HepG2 (cell line): ENCODE results near the gene DZANK1. TPM values are rescaled to one million over a fixed set of nuclear protein-coding genes. Genes with fewer than 3 reads are reported as not detected.

Experiments used
- ATAC-seq: fragments of 200-7000 bp; cut with Tn5 transposase; 3 replicates; pipeline ENCODE4 v1.9.1; 2020; ENCODE audit warnings: mild to moderate bottlenecking, moderate library complexity
- BruUV-seq: library from RNA; stranded (reverse); fragments of 400-500 nt; replicated peaks from 2 replicates; lab custom pipeline; 2021; lab: Mats Ljungman, UMichigan
- CTCF ChIA-PET: fragments of 300-600 bp; formaldehyde crosslinking; extraction: SDS; loops from one replicate; lab custom pipeline; 2021; ENCODE audit warnings: low total read pairs, inconsistent platforms, low intra/inter-chr PET ratio; lab: Yijun Ruan, JAX
- POLR2A ChIA-PET: fragments of 350-600 bp; sonication (Branson Sonifier 250); formaldehyde crosslinking; loops from one replicate; lab custom pipeline; 2020; ENCODE audit warnings: antibody characterized with exemption, inconsistent platforms; lab: Yijun Ruan, JAX
- DNase-seq: peaks from one replicate; pipeline ENCODE4 v3.0.0-alpha.2; 2015; ENCODE audit warnings: low spot score
- FAIRE-seq: peaks from 3 replicates; lab custom pipeline; 2011; peaks lifted over from hg19 to GRCh38; lab: Jason Lieb, UNC
- H2AFZ ChIP-seq: one replicate; pipeline ENCODE4 v1.6.1; 2011; ENCODE audit warnings: low read length, inconsistent platforms
- H3K27ac ChIP-seq: fragments of 300-600 bp; 3 replicates; pipeline ENCODE4 v1.8.0; 2011; ENCODE audit warnings: mixed run types, mild to moderate bottlenecking, mixed read lengths, low read length, inconsistent platforms; ENCODE audit not compliant: insufficient read depth; ENCODE audit errors: extremely low read length
- H3K27me3 ChIP-seq, 2 experiments: fragments of 200-600 bp in 1 of 2; 2 replicates in 1 of 2; 3 replicates in 1 of 2; pipeline versions ENCODE4 v1.6.0 to v1.8.0; 2011; ENCODE audit warnings: low read length in 2 of 2, mild to moderate bottlenecking in 2 of 2, moderate library complexity in 2 of 2, inconsistent platforms in 1 of 2; ENCODE audit not compliant: insufficient read depth in 2 of 2, control insufficient read depth in 1 of 2
- H3K36me3 ChIP-seq, 2 experiments: fragments of 200-600 bp in 1 of 2; replicated peaks in 1 of 2; 2 replicates in 1 of 2; 3 replicates in 1 of 2; pipeline versions ENCODE4 v1.5.1 to v1.8.0; 2011; ENCODE audit warnings: low read length in 2 of 2, inconsistent platforms in 1 of 2; ENCODE audit not compliant: insufficient read depth in 2 of 2, control insufficient read depth in 1 of 2
- H3K4me1 ChIP-seq: 2 replicates; pipeline ENCODE4 v1.5.1; 2012; ENCODE audit warnings: low read length, inconsistent platforms; ENCODE audit not compliant: insufficient read depth
- H3K4me2 ChIP-seq: 2 replicates; pipeline ENCODE4 v1.6.0; 2011; ENCODE audit warnings: low read depth, low read length, inconsistent platforms
- H3K4me3 ChIP-seq, 3 experiments: fragments of 200-600 bp in 1 of 3; sonication (generic), shearing (Covaris generic) in 1 of 3; replicated peaks in 1 of 3; 2 replicates each; pipeline ENCODE4 v1.5.1; 2011 to 2016; ENCODE audit warnings: low read length in 3 of 3, inconsistent platforms in 2 of 3, low read depth in 2 of 3, mild to moderate bottlenecking in 2 of 3, control low read depth in 1 of 3, mixed read lengths in 1 of 3; ENCODE audit not compliant: insufficient read depth in 1 of 3
- H3K79me2 ChIP-seq: one replicate; pipeline ENCODE4 v1.6.1; 2011; ENCODE audit warnings: low read length, inconsistent platforms; ENCODE audit not compliant: insufficient read depth
- H3K9ac ChIP-seq: 2 replicates; pipeline ENCODE4 v1.6.0; 2011; ENCODE audit warnings: mild to moderate bottlenecking, low read depth, low read length, inconsistent platforms; ENCODE audit not compliant: insufficient read depth
- H3K9me3 ChIP-seq: 2 replicates; pipeline ENCODE4 v1.5.1; 2012; ENCODE audit warnings: mild to moderate bottlenecking, low read length
- H4K20me1 ChIP-seq: 2 replicates; pipeline ENCODE4 v1.6.0; 2011; ENCODE audit warnings: inconsistent platforms, mild to moderate bottlenecking, low read length, moderate library complexity; ENCODE audit not compliant: insufficient read depth
- AHR ChIP-seq: IDR thresholded peaks from 2 replicates; pipeline ENCODE4 v1.6.1; 2018; ENCODE audit warnings: missing genetic modification reagents, missing compliant biosample characterization
- FOXO1 ChIP-seq: sonication (generic); formaldehyde crosslinking; IDR thresholded peaks from 2 replicates; pipeline ENCODE4 v1.4.0; 2020; ENCODE audit warnings: missing genetic modification reagents
- GTF3A ChIP-seq: sonication (generic); formaldehyde crosslinking; conservative IDR thresholded peaks from 2 replicates; pipeline ENCODE4 v1.4.0; 2020; ENCODE audit warnings: mild to moderate bottlenecking, missing genetic modification reagents
- KAT8 ChIP-seq: IDR thresholded peaks from 2 replicates; pipeline ENCODE4 v1.6.1; 2016; ENCODE audit warnings: missing genetic modification reagents, missing compliant biosample characterization
- MLLT10 ChIP-seq: sonication (generic); formaldehyde crosslinking; IDR thresholded peaks from 2 replicates; pipeline ENCODE4 v1.4.0; 2020; ENCODE audit warnings: missing genetic modification reagents
- NONO ChIP-seq, 2 experiments: fragments of 450-650 bp in 1 of 2; sonication (generic) in 1 of 2; formaldehyde crosslinking in 1 of 2; IDR thresholded peaks in 1 of 2; conservative IDR thresholded peaks in 1 of 2; 2 replicates each; pipeline versions ENCODE4 v1.6.1 to v1.8.0; 2017 to 2022; ENCODE audit warnings: mild to moderate bottlenecking in 1 of 2, missing genetic modification reagents in 1 of 2, moderate library complexity in 1 of 2
- PAWR ChIP-seq: sonication (generic); formaldehyde crosslinking; IDR thresholded peaks from 2 replicates; pipeline ENCODE4 v1.4.0; 2020; ENCODE audit warnings: missing genetic modification reagents, mild to moderate bottlenecking, borderline replicate concordance
- SMARCE1 ChIP-seq: fragments of 450-650 bp; IDR thresholded peaks from 2 replicates; pipeline ENCODE4 v1.6.1; 2017; ENCODE audit warnings: borderline replicate concordance
- TAF15 ChIP-seq: fragments of 200-400 bp; formaldehyde crosslinking; IDR thresholded peaks from one replicate; pipeline ENCODE4 v1.6.1; 2018; ENCODE audit warnings: mild to moderate bottlenecking, low read depth, low read length; ENCODE audit not compliant: poor library complexity, severe bottlenecking
- ZNF33A ChIP-seq: sonication (generic); formaldehyde crosslinking; IDR thresholded peaks from 2 replicates; pipeline ENCODE4 v1.5.1; 2020; ENCODE audit warnings: missing genetic modification reagents, mild to moderate bottlenecking, moderate library complexity, borderline replicate concordance
- ZNF75D ChIP-seq: sonication (generic); formaldehyde crosslinking; IDR thresholded peaks from 2 replicates; pipeline ENCODE4 v1.8.1; 2023; ENCODE audit warnings: missing genetic modification reagents, mild to moderate bottlenecking, borderline replicate concordance
- ZNF781 ChIP-seq: sonication (generic); formaldehyde crosslinking; IDR thresholded peaks from 2 replicates; pipeline ENCODE4 v1.5.1; 2020; ENCODE audit warnings: borderline replicate concordance, mild to moderate bottlenecking, missing genetic modification reagents; ENCODE audit errors: not compliant biosample characterization
- ZSCAN9 ChIP-seq: IDR thresholded peaks from 2 replicates; pipeline ENCODE4 v1.6.1; 2016; ENCODE audit warnings: borderline replicate concordance
- WGBS: methylation state at CpG from one replicate; pipeline ENCODE4 v1.1.6; 2017; ENCODE audit warnings: low lambda C conversion rate; 5-methylcytosine and 5-hydroxymethylcytosine counted together
- in situ Hi-C: cut with HindIII; loops from 2 replicates; pipeline ENCODE4 v1.10.0; 2017; ENCODE audit warnings: low pct_unique_long_range_greater_than_20kb; ENCODE audit not compliant: extremely low pct_ligation_motif_present
- intact Hi-C: fragments of 100-400 bp; cut with micrococcal nuclease; formaldehyde crosslinking; loops from one replicate; pipeline ENCODE4 v1.10.0; 2022; ENCODE audit not compliant: unreplicated experiment
- polyA plus RNA-seq, 8 experiments: library from polyadenylated mRNA; depleted of rRNA in 3 of 8; stranded (reverse) in 7 of 8; unstranded in 1 of 8; fragments of >200 nt; fragmentation: Illumina TruSeq in 4 of 8; extraction: Trizol in 4 of 8; gene quantifications; 2 replicates each; pipeline versions ENCODE4 v1.2.1 to v1.2.3, GENCODE V29; 2011 to 2016; ENCODE audit warnings: low read depth in 4 of 8, missing spikeins in 1 of 8, mixed read lengths in 1 of 8; ENCODE audit not compliant: insufficient read depth in 1 of 8
- total RNA-seq, 5 experiments: library from RNA; depleted of rRNA; stranded (reverse); fragments of >200 nt; fragmentation: Illumina TruSeq; extraction: Trizol; gene quantifications; 2 replicates each; pipeline ENCODE4 v1.2.3, GENCODE V29; 2016; ENCODE audit warnings: low read depth in 1 of 5
- TF ChIP-seq, protein P1 (sequence below): IDR thresholded peaks from 2 replicates; pipeline ENCODE4 v1.6.1; 2016; ENCODE audit warnings: low read depth, missing genetic modification reagents, missing compliant biosample characterization
- TF ChIP-seq, protein P2 (sequence below): sonication (generic); formaldehyde crosslinking; IDR thresholded peaks from 2 replicates; pipeline ENCODE4 v1.5.0; 2020; ENCODE audit warnings: missing genetic modification reagents

DZANK1 gene
- total and polyA plus RNA-seq, 2 of the 13 experiments (the other 11 are each of a cell fraction or from before 2014, with no cell fraction given): 1.6 to 3.2 TPM

DNA sequence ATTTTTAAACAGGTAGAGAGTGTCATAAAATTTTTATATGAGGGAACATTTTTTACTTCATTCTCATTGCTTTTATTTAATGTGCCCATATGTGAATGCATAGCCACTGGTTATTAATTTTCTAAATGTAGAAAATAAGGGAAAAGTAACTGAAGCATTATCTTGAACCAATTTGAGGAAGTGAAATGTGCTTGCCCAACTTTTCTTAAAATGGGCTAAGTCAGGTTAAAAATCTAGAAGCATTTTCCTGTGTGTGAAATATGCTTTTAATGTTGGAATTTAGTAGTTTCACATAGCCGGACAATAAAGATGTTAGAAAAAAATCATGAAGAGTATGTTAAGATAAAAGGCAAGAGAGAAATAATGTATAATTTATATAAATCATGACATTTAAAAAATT is 44.7 kb upstream of the DZANK1 start (continued):
- TF ChIP-seq AHR (CRISPR knock-in tag): no peak
- no peak for TF ChIP-seq SMARCE1
- TF ChIP-seq MLLT10 (CRISPR knock-in tag): no peak
- no peak for TF ChIP-seq FOXO1 (CRISPR knock-in tag)
- TF ChIP-seq TAF15: no peak
- TF ChIP-seq PAWR (CRISPR knock-in tag): no peak
- no peak for TF ChIP-seq GTF3A (CRISPR knock-in tag)
- no peak for TF ChIP-seq ZNF781 (CRISPR knock-in tag)

DNA sequence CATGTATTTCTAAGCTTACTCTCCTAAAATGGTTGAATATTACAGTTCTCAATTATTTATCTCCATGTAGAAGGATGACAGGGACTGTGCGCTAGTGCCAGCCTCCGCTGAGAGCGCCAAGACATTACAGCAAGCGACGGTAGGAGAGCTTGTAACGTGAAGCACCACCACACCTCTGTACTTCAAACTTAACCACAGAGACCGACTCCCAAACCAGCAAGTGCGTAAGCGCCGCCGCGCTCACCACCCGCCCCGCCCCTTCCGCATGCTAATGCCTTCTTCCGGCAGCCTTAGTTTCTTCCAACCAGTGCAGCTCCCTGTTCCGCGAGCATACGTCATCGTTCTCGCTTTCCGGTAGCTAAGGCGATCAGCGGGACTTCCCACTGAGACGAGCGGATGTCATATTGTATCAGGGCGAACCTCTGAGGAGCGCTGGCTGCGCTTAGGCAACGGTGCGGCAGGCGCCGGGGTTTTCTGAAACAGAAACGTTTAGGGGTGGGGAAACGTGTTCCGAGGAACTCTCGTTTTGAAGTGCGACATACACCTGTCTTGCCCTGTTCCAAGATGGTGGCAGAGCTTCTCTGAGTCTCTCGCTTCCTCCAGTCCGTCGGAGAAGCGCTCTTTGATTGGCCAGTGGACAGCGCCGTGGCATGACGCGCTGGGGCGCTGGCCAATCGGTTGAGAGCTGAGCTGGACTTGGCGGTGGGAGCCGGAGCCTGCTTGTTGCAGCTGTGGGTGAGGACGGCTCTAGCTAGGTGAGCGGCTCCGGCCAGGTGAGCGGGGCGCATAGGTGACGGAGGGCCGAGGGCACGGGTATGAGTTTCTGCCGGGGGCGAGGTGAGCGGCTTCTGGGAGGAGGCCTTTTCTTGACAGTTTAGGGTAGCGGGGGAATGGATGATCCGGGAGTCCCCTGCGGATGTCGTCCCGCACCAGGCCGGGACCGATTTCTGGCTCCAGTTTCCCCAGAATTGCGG is 40.7 kb upstream of the DZANK1 start, which contains the start of gene SEC23B:
Gene SEC23B, plus strand, starts transcription at position 723 of the 974 bp plus-strand sequence. CDS start 2,896 bp downstream, outside the sequence.
- WGBS: 1% methylated on average over 67 of the region's 69 CpGs
- no peaks in the 10 kb centered on the region for H4K20me1 ChIP-seq
- peak within 1 kb of the TSS; percentile 92 for H2AFZ ChIP-seq
- peak; percentile 99 for DNase-seq
- H3K36me3 ChIP-seq: peaks cover 5 to 17% of the 10 kb centered on the region in 2 experiments
- peak within 1 kb of the TSS; percentile 95 for H3K27ac ChIP-seq
- in situ Hi-C loops: no loop called here
- peak within 1 kb of the TSS; percentile 76 to 88 (median 87) for H3K4me3 ChIP-seq
- peaks cover 44% of the 10 kb centered on the region for H3K4me1 ChIP-seq
- peak; percentile 98 for ATAC-seq
- intact Hi-C loops: loop anchor here (1.0 to 5.0 kb wide), 7 partner anchors 10 to 219 kb away; partner anchors contain the start of genes DZANK1, POLR3F, RBBP9 and SMIM26
- no peaks in the 10 kb centered on the region; a peak in 1 of 5 replicates for H3K27me3 ChIP-seq
- H3K9me3 ChIP-seq: no peaks in the 10 kb centered on the region
- peaks cover 17% of the 10 kb centered on the region for H3K79me2 ChIP-seq
- CTCF ChIA-PET: no interaction called here
- FAIRE-seq: peak; percentile 93
- POLR2A ChIA-PET: interaction anchor here (0.6 to 4.8 kb wide), 42 partner anchors 8 to 938 kb away, joined by 3 to 215 read pairs (median 4); partner anchors contain the start of genes DSTN, DTD1, DZANK1 and KAT14
- peak within 1 kb of the TSS; percentile 96 for H3K4me2 ChIP-seq
- peak within 1 kb of the TSS; percentile 95 for H3K9ac ChIP-seq
- TSS peak; percentile 97 for BruUV-seq
- TF ChIP-seq, protein P1, sequence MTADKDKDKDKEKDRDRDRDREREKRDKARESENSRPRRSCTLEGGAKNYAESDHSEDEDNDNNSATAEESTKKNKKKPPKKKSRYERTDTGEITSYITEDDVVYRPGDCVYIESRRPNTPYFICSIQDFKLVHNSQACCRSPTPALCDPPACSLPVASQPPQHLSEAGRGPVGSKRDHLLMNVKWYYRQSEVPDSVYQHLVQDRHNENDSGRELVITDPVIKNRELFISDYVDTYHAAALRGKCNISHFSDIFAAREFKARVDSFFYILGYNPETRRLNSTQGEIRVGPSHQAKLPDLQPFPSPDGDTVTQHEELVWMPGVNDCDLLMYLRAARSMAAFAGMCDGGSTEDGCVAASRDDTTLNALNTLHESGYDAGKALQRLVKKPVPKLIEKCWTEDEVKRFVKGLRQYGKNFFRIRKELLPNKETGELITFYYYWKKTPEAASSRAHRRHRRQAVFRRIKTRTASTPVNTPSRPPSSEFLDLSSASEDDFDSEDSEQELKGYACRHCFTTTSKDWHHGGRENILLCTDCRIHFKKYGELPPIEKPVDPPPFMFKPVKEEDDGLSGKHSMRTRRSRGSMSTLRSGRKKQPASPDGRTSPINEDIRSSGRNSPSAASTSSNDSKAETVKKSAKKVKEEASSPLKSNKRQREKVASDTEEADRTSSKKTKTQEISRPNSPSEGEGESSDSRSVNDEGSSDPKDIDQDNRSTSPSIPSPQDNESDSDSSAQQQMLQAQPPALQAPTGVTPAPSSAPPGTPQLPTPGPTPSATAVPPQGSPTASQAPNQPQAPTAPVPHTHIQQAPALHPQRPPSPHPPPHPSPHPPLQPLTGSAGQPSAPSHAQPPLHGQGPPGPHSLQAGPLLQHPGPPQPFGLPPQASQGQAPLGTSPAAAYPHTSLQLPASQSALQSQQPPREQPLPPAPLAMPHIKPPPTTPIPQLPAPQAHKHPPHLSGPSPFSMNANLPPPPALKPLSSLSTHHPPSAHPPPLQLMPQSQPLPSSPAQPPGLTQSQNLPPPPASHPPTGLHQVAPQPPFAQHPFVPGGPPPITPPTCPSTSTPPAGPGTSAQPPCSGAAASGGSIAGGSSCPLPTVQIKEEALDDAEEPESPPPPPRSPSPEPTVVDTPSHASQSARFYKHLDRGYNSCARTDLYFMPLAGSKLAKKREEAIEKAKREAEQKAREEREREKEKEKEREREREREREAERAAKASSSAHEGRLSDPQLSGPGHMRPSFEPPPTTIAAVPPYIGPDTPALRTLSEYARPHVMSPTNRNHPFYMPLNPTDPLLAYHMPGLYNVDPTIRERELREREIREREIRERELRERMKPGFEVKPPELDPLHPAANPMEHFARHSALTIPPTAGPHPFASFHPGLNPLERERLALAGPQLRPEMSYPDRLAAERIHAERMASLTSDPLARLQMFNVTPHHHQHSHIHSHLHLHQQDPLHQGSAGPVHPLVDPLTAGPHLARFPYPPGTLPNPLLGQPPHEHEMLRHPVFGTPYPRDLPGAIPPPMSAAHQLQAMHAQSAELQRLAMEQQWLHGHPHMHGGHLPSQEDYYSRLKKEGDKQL (CRISPR knock-in tag): peak; percentile 65
- TF ChIP-seq, protein P2, sequence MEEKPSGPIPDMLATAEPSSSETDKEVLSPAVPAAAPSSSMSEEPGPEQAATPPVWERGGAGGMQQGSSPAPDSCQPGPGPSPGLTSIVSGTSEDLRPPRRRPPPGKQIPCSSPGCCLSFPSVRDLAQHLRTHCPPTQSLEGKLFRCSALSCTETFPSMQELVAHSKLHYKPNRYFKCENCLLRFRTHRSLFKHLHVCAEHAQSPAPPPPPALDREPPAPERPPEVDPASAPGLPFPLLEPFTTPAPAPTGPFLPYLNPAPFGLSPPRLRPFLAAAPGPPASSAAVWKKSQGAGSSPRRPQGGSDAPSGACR: peak; percentile 55; the same call in 1 of the 2 replicates
- TF ChIP-seq ZNF33A (CRISPR knock-in tag) (no peak; the same call in 1 of the 2 replicates), ZSCAN9 (peak; percentile 95), ZNF75D (CRISPR knock-in tag) (no peak), NONO (IDR thresholded peaks at IDR 0.05) (no peak), NONO (CRISPR knock-in tag; conservative IDR thresholded peaks at IDR 0.05) (peak; percentile 92), KAT8 (CRISPR knock-in tag) (peak; percentile 99)
